ENCODE data around the gene BPHL. TPM values are rescaled to one million over a fixed set of nuclear protein-coding genes. Genes with fewer than 3 reads are reported as not detected.

BPHL gene
- total RNA-seq, 6 experiments from 2014 or later: 30.4 to 142 (median 68.6) TPM

DNA sequence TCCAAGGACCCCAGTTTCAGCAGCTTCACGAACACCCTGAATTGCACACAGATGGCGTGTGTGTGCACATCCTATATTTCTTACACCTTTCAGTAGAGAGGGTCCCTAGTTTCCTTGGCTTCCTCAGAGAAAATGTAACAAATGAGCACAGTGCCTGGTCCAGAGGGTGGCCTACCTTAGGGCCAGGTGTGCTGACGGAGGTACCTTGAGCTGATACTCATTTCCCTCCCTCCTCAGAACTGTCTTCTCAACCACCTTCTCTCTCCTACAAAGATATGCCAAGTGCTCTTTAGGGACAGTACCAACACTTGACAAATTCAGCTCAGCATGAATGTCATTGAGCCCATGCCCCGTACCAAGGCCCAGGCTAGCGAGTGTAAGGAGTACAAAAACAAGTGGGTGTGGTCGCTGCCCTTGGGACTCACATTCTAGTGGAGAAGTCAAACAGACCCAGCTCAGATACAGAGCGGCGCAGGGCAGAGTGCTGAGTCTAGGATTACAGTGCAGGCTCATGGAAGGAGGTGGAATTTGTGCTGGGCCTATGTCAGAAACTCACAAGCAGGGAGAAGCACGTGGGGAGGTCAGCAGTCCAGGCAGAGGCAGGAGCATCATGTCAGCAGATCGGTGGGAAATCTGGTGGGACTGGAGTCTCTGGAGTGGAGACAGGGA, 9.6 kb upstream of the BPHL start:
- DNase-seq (no peak), ATAC-seq (peak in 1 of 4 donors; percentile 19)
- Histone ChIP-seq H3K4me3 (no peak overlapping the region), H3K36me3 (peaks cover 8 to 82% (median 35%) of the 10 kb centered on the region in 4 donors), H3K9me3 (no peaks in the 10 kb centered on the region), H3K4me1 (no peaks in the 10 kb centered on the region), H3K27ac (no peak overlapping the region), H3K27me3 (no peaks in the 10 kb centered on the region)
- TF ChIP-seq, protein P1, sequence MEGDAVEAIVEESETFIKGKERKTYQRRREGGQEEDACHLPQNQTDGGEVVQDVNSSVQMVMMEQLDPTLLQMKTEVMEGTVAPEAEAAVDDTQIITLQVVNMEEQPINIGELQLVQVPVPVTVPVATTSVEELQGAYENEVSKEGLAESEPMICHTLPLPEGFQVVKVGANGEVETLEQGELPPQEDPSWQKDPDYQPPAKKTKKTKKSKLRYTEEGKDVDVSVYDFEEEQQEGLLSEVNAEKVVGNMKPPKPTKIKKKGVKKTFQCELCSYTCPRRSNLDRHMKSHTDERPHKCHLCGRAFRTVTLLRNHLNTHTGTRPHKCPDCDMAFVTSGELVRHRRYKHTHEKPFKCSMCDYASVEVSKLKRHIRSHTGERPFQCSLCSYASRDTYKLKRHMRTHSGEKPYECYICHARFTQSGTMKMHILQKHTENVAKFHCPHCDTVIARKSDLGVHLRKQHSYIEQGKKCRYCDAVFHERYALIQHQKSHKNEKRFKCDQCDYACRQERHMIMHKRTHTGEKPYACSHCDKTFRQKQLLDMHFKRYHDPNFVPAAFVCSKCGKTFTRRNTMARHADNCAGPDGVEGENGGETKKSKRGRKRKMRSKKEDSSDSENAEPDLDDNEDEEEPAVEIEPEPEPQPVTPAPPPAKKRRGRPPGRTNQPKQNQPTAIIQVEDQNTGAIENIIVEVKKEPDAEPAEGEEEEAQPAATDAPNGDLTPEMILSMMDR (IDR thresholded peaks at IDR 0.05): no peak
- TF ChIP-seq POLR2A (IDR thresholded peaks at IDR 0.05): no peak
- WGBS (ENCODE audit: insufficient coverage, low coverage, low lambda C conversion rate, missing lambda C conversion rate): 86% methylated on average over 8 of the region's 10 CpGs
- intact Hi-C loops (cut with DNase I): no loop called here

DNA sequence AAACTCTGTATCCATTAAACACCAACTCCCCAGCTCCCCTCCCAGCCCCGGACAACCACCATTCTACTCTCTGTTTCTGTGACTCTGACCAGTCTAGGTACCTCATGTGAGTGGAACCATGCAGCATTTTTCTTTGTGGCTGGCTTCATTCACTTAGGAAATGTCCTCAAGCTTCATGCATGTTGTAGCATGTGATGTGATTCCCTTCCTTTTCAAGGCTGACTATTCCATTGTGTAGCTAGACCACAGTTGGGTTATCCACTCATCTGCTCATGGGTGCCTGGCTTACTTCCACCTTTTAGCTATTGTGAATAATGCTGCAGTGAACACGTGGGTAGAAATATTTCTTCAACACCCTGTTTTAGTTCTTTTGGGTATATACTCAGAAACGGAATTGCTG, 8.8 kb upstream of the BPHL start:
- ATAC-seq (no peak), DNase-seq (no peak)
- Histone ChIP-seq H3K27ac (no peak overlapping the region), H3K36me3 (peaks cover 4 to 80% (median 33%) of the 10 kb centered on the region in 4 donors), H3K4me3 (no peak overlapping the region), H3K4me1 (no peaks in the 10 kb centered on the region), H3K9me3 (no peaks in the 10 kb centered on the region), H3K27me3 (no peaks in the 10 kb centered on the region)
- intact Hi-C loops (cut with DNase I): no loop called here
- WGBS (ENCODE audit: insufficient coverage, low coverage, low lambda C conversion rate, missing lambda C conversion rate): 90% methylated on average over 3 of the region's 3 CpGs
- TF ChIP-seq POLR2A (IDR thresholded peaks at IDR 0.05): no peak
- TF ChIP-seq, protein P1 (IDR thresholded peaks at IDR 0.05): no peak

GRCh38 chr6:3114377-3114776, 4.1 kb upstream of the BPHL start:
- no peak for TF ChIP-seq POLR2A (IDR thresholded peaks at IDR 0.05)
- peaks cover 0 to 7% (median 0%) of the 10 kb centered on the region in 4 donors for H3K4me1 ChIP-seq
- peaks cover 0 to 50% (median 21%) of the 10 kb centered on the region in 4 donors for H3K36me3 ChIP-seq
- intact Hi-C loops (cut with DNase I): no loop called here
- no peak overlapping the region for H3K4me3 ChIP-seq
- no peak for ATAC-seq
- DNase-seq: no peak
- H3K27ac ChIP-seq: no peak overlapping the region
- no peaks in the 10 kb centered on the region for H3K27me3 ChIP-seq
- 100% methylated on average over 2 of the region's 6 CpGs for WGBS (ENCODE audit: insufficient coverage, low coverage, low lambda C conversion rate, missing lambda C conversion rate)
- H3K9me3 ChIP-seq: no peaks in the 10 kb centered on the region

- Histone ChIP-seq H3K4me1 (peaks cover 0 to 40% (median 5%) of the 10 kb centered on the region in 4 donors), H3K36me3 (peaks cover 0 to 24% (median 9%) of the 10 kb centered on the region in 4 donors), H3K27ac (peak overlapping the region; percentile 85 to 95 (median 88)), H3K4me3 (peak overlapping the region; percentile 84 to 89 (median 86)), H3K9me3 (no peaks in the 10 kb centered on the region), H3K27me3 (no peaks in the 10 kb centered on the region)
- no peak for TF ChIP-seq POLR2A (IDR thresholded peaks at IDR 0.05)
- TF ChIP-seq, protein P1 (IDR thresholded peaks at IDR 0.05): no peak
- intact Hi-C loops (cut with DNase I): no loop called here
- no peak for DNase-seq
- WGBS (ENCODE audit: insufficient coverage, low coverage, low lambda C conversion rate, missing lambda C conversion rate): 5% methylated on average over 7 of the region's 8 CpGs
- ATAC-seq: no peak
Measured at GRCh38 chr6:3117912-3118352, 579 bp upstream of the BPHL start.

DNA sequence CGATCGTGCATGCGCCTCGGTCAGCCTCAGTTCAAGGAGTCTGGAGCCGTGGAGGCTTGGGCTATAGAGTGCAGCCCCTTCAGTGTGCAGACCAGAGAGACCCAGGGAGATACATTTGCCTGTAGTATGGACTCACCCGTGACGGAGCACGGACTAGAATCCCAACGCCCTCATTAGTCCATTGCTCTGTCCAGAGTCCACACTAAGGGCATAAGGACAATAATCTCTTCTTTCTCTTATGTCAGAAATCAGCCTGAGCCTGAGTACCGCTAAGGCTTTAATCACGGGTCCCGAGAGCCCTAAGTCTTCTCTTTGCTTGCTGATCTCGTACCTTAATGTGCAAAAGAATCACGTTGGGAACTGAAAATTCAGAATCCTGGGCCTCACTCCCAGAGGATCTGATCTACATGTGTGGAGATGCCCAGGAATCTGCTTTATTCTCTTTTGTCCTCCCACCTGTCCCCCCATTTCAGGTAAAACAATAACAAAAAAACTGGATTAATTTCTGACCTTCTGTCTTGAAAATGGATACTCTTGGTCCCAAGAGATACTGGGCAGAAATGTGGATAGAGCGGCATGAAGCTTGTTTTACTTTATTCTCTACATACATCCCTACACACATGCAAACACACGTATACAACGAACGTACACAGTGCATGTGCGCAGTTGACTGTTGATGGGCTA, 671 bp downstream of the BPHL start:
- DNase-seq (peak in 1 of 3 donors; percentile 75), ATAC-seq (peak; percentile 50 to 63 (median 62))
- peaks cover 0 to 47% (median 5%) of the 10 kb centered on the region in 4 donors for H3K4me1 ChIP-seq
- peak overlapping the region; percentile 85 to 95 (median 88) for H3K27ac ChIP-seq
- H3K9me3 ChIP-seq: no peaks in the 10 kb centered on the region
- H3K27me3 ChIP-seq: no peaks in the 10 kb centered on the region
- WGBS (ENCODE audit: insufficient coverage, low coverage, low lambda C conversion rate, missing lambda C conversion rate): 14% methylated on average over 15 of the region's 19 CpGs
- peaks cover 0 to 12% (median 6%) of the 10 kb centered on the region in 4 donors for H3K36me3 ChIP-seq
- TF ChIP-seq, protein P1 (IDR thresholded peaks at IDR 0.05): no peak
- no peak for TF ChIP-seq POLR2A (IDR thresholded peaks at IDR 0.05)
- H3K4me3 ChIP-seq: peak overlapping the region; percentile 84 to 89 (median 86)
- intact Hi-C loops (cut with DNase I): no loop called here

Data from right lobe of liver (tissue), 6 donors.